WERI-Rb-1 (cell line): ENCODE measurements around the gene REG4.

Experiments used
- DNase-seq: peaks from one replicate; pipeline ENCODE4 v3.0.0-alpha.2; 2020
- H3K27ac ChIP-seq: fragments of 250-450 bp; sonication (Bioruptor Pico); 2 replicates; pipeline ENCODE4 v1.5.1; 2020; ENCODE audit warnings: mild to moderate bottlenecking, moderate library complexity
- H3K27me3 ChIP-seq: fragments of 250-450 bp; sonication (Bioruptor Pico); 2 replicates; pipeline ENCODE4 v1.5.1; 2021; ENCODE audit warnings: mild to moderate bottlenecking, low read depth, moderate library complexity; ENCODE audit not compliant: insufficient read depth, severe bottlenecking
- H3K36me3 ChIP-seq: fragments of 250-450 bp; sonication (Bioruptor Pico); 2 replicates; pipeline ENCODE4 v1.5.1; 2020; ENCODE audit warnings: mild to moderate bottlenecking, moderate library complexity
- H3K4me3 ChIP-seq: 2 replicates; pipeline ENCODE4 v1.5.1; 2011; ENCODE audit warnings: low read depth, mild to moderate bottlenecking, control low read depth, low read length
- H3K9me3 ChIP-seq: fragments of 250-450 bp; sonication (Bioruptor Pico); 2 replicates; pipeline ENCODE4 v1.5.1; 2021; ENCODE audit warnings: mild to moderate bottlenecking, moderate library complexity; ENCODE audit not compliant: severe bottlenecking
- TF ChIP-seq, protein P1 (sequence below): IDR thresholded peaks from 2 replicates; pipeline ENCODE4 v1.5.1; 2011; ENCODE audit warnings: low read depth, mild to moderate bottlenecking, control low read depth, inconsistent platforms, low read length

REG4 gene

DNA sequence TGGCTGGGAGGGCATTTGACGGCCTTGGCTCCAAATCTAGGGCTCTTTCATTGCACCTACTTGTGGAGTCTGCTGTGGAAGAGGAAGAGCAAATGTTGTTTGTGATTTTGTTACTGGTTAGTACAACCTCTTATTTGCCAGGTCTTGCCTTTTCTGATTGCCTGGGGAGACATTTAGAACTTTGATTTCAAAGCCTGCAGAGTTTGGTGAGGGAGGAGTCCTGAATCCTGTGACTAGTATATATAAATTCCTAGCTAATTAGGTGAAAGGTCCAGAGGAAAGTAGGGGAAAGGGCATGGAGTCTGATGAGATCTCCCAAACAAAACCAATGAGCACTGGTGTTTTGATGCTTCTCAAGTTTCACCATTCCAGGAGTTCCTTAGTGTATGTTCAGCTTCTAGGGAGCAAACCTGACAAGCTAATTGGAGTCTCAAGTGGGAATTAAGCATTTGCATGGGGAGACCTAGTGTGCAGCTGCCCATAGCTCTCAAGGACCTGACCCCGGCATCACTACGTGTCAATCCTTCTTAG lies 37.5 kb downstream of the REG4 start:
- Histone ChIP-seq H3K4me3 (no peak overlapping the region), H3K27ac (peak overlapping the region; percentile 32; the same call in 1 of the 2 replicates), H3K27me3 (no peaks in the 10 kb centered on the region), H3K36me3 (no peaks in the 10 kb centered on the region), H3K9me3 (no peaks in the 10 kb centered on the region)
- DNase-seq, result peak; percentile 77
- TF ChIP-seq, protein P1, sequence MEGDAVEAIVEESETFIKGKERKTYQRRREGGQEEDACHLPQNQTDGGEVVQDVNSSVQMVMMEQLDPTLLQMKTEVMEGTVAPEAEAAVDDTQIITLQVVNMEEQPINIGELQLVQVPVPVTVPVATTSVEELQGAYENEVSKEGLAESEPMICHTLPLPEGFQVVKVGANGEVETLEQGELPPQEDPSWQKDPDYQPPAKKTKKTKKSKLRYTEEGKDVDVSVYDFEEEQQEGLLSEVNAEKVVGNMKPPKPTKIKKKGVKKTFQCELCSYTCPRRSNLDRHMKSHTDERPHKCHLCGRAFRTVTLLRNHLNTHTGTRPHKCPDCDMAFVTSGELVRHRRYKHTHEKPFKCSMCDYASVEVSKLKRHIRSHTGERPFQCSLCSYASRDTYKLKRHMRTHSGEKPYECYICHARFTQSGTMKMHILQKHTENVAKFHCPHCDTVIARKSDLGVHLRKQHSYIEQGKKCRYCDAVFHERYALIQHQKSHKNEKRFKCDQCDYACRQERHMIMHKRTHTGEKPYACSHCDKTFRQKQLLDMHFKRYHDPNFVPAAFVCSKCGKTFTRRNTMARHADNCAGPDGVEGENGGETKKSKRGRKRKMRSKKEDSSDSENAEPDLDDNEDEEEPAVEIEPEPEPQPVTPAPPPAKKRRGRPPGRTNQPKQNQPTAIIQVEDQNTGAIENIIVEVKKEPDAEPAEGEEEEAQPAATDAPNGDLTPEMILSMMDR, result no peak

DNA sequence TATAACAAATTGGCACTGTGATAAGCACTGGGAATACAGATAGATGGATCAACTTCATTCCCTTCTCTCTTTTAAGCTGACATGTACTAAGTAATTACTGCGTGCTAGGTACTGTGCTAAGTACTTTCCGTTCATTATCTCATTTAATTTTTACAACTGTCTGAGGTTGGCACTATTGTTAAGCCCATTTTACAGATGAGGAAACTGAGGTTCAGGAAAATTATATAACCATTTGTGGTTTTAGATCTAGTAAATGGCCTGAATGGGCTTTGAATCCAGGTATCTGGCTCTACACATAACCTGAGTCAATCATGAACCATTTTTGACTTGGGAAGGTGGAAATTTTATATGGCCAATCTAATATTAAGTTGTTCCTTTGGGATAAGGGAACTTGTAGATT lies 39.0 kb downstream of the REG4 start:
- Histone ChIP-seq H3K27ac (no peak overlapping the region), H3K27me3 (no peaks in the 10 kb centered on the region), H3K4me3 (no peak overlapping the region)

DNA sequence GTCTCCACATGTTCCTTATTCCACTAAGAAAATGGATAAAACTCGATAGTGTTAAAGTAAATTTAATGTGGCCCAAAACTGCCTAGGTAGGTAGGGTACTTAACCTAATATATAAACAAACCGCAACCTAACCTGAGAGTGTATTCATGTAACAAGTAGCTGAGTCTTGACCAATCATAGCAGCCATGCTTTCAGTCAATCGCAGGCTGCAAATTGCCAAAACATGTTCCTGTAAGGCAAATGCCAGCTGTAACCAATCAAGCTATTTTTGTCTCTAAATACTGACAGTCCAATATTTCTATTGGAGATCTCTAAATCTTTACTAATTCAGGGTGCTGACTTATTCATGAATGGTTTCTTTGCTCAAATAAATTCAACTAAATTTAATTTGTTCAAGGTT lies 39.5 kb downstream of the REG4 start:
- no peaks in the 10 kb centered on the region for H3K9me3 ChIP-seq
- no peaks in the 10 kb centered on the region for H3K27me3 ChIP-seq
- DNase-seq, result no peak
- H3K27ac ChIP-seq, result no peak overlapping the region
- H3K4me3 ChIP-seq, result no peak overlapping the region
- TF ChIP-seq, protein P1, result no peak
- H3K36me3 ChIP-seq, result no peaks in the 10 kb centered on the region

More for the DNA sequence above, 39.0 kb downstream of the REG4 start:
- Histone ChIP-seq H3K36me3 (no peaks in the 10 kb centered on the region), H3K9me3 (no peaks in the 10 kb centered on the region)
- DNase-seq, result no peak
- TF ChIP-seq, protein P1, result no peak

DNA sequence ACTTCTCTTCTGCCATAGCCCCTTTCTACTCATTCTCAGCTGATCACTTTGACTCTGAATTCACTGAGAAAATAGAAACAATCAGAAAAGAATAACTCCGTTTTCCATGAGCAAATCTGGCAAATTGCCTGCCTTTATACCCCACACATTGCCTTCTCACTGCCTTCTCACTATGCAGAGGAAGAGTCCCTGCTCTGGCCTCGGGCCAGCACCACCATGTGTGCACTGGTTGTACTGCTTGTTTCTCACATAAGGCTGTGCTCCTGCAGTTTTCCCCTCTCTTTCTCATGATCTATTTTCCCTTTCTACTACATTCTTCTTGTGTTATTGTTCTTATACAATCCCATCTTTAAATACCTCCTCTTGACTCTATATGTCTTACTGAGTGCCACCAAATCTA lies 40.2 kb downstream of the REG4 start:
- Histone ChIP-seq H3K27me3 (no peaks in the 10 kb centered on the region), H3K36me3 (no peaks in the 10 kb centered on the region), H3K27ac (no peak overlapping the region), H3K4me3 (no peak overlapping the region), H3K9me3 (no peaks in the 10 kb centered on the region)
- TF ChIP-seq, protein P1, result peak; percentile 48; the same call in 1 of the 2 replicates
- DNase-seq, result peak; percentile 27

DNA sequence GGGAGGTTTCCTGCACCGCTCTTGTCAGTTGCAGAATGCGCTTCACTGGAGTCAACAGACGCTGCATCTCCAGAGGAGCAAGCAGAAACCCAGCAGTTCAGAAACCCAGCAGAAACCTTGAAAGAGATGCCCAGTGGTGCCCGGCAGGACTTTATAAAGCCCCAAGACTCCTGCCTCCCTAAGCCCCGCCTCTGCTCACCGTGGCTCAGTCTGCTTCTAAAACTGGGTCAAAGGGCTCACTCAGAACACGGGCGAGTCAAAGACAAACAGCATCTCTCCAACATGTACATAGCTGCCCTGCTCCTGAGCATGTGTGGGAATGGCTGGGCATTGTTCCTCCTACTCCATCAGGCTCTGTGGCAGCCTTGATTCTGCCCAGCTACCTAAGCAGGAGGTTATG lies 42.5 kb downstream of the REG4 start, which contains the start of gene HMGCS2:
HMGCS2 (minus strand) TSS at position 128 of the 400 bp plus-strand sequence; CDS start at position 67, 61 bp downstream.
- H3K27me3 ChIP-seq, result no peaks in the 10 kb centered on the region
- no peak within 1 kb of the TSS for H3K4me3 ChIP-seq
- no peak for DNase-seq
- no peaks in the 10 kb centered on the region for H3K36me3 ChIP-seq
- H3K9me3 ChIP-seq, result no peaks in the 10 kb centered on the region
- H3K27ac ChIP-seq, result no peak within 1 kb of the TSS
- TF ChIP-seq, protein P1, result no peak

DNA sequence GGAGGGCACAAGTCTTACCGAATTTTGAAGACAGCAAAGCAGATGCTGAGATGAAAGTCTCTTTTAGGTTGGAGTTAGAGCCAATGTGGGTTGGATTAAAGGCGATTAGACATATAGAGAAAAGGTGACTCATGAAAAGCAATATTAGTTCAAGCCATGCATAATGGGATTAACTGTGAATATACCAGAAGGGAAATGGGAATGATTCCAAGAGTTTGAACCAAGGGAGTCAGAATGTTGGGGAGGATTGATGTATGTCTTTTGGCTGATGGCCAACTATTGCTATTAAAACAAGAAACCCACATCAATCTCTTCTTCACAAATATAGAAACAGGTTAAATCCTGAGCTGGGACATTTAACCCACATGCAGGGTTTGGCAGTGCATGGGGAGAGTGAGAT lies 43.8 kb downstream of the REG4 start:
- H3K27ac ChIP-seq, result no peak overlapping the region
- no peaks in the 10 kb centered on the region for H3K36me3 ChIP-seq
- H3K27me3 ChIP-seq, result no peaks in the 10 kb centered on the region
- TF ChIP-seq, protein P1, result no peak
- no peaks in the 10 kb centered on the region for H3K9me3 ChIP-seq
- H3K4me3 ChIP-seq, result no peak overlapping the region
- DNase-seq, result no peak
